Mucosa of gallbladder (tissue), 1 donor: Measurements from ENCODE around the gene VEGFC. TPM values are rescaled to one million over a fixed set of nuclear protein-coding genes. Genes with fewer than 3 reads are reported as not detected.

ENCODE experiments used
- DNase-seq: peaks from one replicate; pipeline ENCODE4 v3.0.0-alpha.2; 2020; ENCODE audit warnings: low spot score
- total RNA-seq: library from RNA; stranded (reverse); gene quantifications from one replicate; pipeline ENCODE4 v1.2.1, GENCODE V29; 2021
- donor health status: DM: no; HTN: no; CAD: no.

Gene VEGFC
- total RNA-seq, 1 donor from 2014 or later = 14.4 TPM

- DNase-seq = no peak
These were observed 30.9 kb downstream of the VEGFC start for GRCh38 chr4:176761872-176762271.

GRCh38 chr4:176760471-176760870 lies 32.3 kb downstream of the VEGFC start:
- DNase-seq = no peak

GRCh38 chr4:176758731-176759130 lies 34.0 kb downstream of the VEGFC start:
- DNase-seq = no peak

- no peak for DNase-seq
These were observed 34.4 kb downstream of the VEGFC start for GRCh38 chr4:176758323-176758722.

- DNase-seq = no peak
These were observed 37.1 kb downstream of the VEGFC start for GRCh38 chr4:176755613-176756012.

GRCh38 chr4:176755001-176755400 lies 37.7 kb downstream of the VEGFC start:
- no peak for DNase-seq

- DNase-seq = no peak
These were observed 39.7 kb downstream of the VEGFC start for GRCh38 chr4:176753049-176753448.

- no peak for DNase-seq
These were observed 40.5 kb downstream of the VEGFC start for GRCh38 chr4:176752191-176752749.

- no peak for DNase-seq
These were observed 41.7 kb downstream of the VEGFC start for GRCh38 chr4:176751061-176751460.

- no peak for DNase-seq
These were observed 45.9 kb downstream of the VEGFC start for GRCh38 chr4:176746846-176747245.

GRCh38 chr4:176745902-176746301 lies 46.8 kb downstream of the VEGFC start:
- DNase-seq = no peak

GRCh38 chr4:176744091-176744490 lies 48.6 kb downstream of the VEGFC start:
- DNase-seq = no peak

- DNase-seq = no peak
These were observed 50.5 kb downstream of the VEGFC start for GRCh38 chr4:176742211-176742610.

- no peak for DNase-seq
These were observed 51.5 kb downstream of the VEGFC start for GRCh38 chr4:176741253-176741652.

- DNase-seq = no peak
These were observed 57.4 kb downstream of the VEGFC start for GRCh38 chr4:176735300-176735699.

GRCh38 chr4:176734461-176734860 lies 58.3 kb downstream of the VEGFC start:
- DNase-seq = no peak

GRCh38 chr4:176729489-176729888 lies 63.2 kb downstream of the VEGFC start:
- DNase-seq = no peak

GRCh38 chr4:176726803-176727202 lies 65.9 kb downstream of the VEGFC start:
- peak; percentile 20 for DNase-seq

GRCh38 chr4:176721459-176721858 lies 71.3 kb downstream of the VEGFC start:
- DNase-seq = no peak

GRCh38 chr4:176718881-176719280 lies 73.8 kb downstream of the VEGFC start:
- no peak for DNase-seq

- no peak for DNase-seq
These were observed 75.5 kb downstream of the VEGFC start for GRCh38 chr4:176717237-176717636.

GRCh38 chr4:176709417-176709816 lies 83.3 kb downstream of the VEGFC start:
- DNase-seq = no peak

GRCh38 chr4:176708771-176709311 lies 83.9 kb downstream of the VEGFC start:
- DNase-seq = no peak

GRCh38 chr4:176690716-176691115 lies 102.0 kb downstream of the VEGFC start:
- no peak for DNase-seq
